Endodermal cell (in vitro differentiated cells): Measurements from ENCODE around the gene VWC2. TPM values are rescaled to one million over a fixed set of nuclear protein-coding genes. Genes with fewer than 3 reads are reported as not detected.

ENCODE experiments used
- DNase-seq: peaks from one replicate; pipeline ENCODE4 v3.0.0-alpha.2; 2017
- H3K27ac ChIP-seq: 2 replicates; pipeline ENCODE4 v1.5.1; 2013; ENCODE audit warnings: mild to moderate bottlenecking, low read depth, low read length, moderate library complexity
- H3K27me3 ChIP-seq: 2 replicates; pipeline ENCODE4 v1.6.1; 2013; ENCODE audit warnings: mild to moderate bottlenecking, low read length, moderate library complexity; ENCODE audit not compliant: insufficient read depth, control insufficient read depth, poor library complexity, severe bottlenecking
- H3K36me3 ChIP-seq: 2 replicates; pipeline ENCODE4 v1.7.0; 2013; ENCODE audit warnings: mild to moderate bottlenecking, low read length, moderate library complexity; ENCODE audit not compliant: control insufficient read depth, insufficient read depth
- H3K4me1 ChIP-seq: one replicate; pipeline ENCODE4 v1.7.0; 2013; ENCODE audit warnings: low read length; ENCODE audit not compliant: control insufficient read depth, insufficient read depth
- H3K4me3 ChIP-seq: 2 replicates; pipeline ENCODE4 v1.5.1; 2013; ENCODE audit warnings: mild to moderate bottlenecking, low read length, moderate library complexity
- H3K9ac ChIP-seq: 2 replicates; pipeline ENCODE4 v1.6.1; 2013; ENCODE audit warnings: mild to moderate bottlenecking, low read length, moderate library complexity; ENCODE audit not compliant: poor library complexity, severe bottlenecking; ENCODE audit errors: extremely low read depth
- H3K9me3 ChIP-seq: 2 replicates; pipeline ENCODE4 v1.6.1; 2013; ENCODE audit warnings: mild to moderate bottlenecking, low read length, moderate library complexity; ENCODE audit not compliant: control insufficient read depth
- H3K27ac Mint-ChIP-seq: 2 replicates; pipeline ENCODE4 v1.8.0; 2020; ENCODE audit warnings: mixed read lengths
- H3K27me3 Mint-ChIP-seq: 2 replicates; pipeline ENCODE4 v1.8.0; 2021; ENCODE audit warnings: mild to moderate bottlenecking, mixed read lengths; ENCODE audit not compliant: insufficient read depth
- H3K36me3 Mint-ChIP-seq: 2 replicates; pipeline ENCODE4 v1.8.0; 2020; ENCODE audit warnings: low read depth, mixed read lengths
- H3K4me1 Mint-ChIP-seq: 2 replicates; pipeline ENCODE4 v1.8.0; 2020; ENCODE audit warnings: mixed read lengths
- H3K4me3 Mint-ChIP-seq: 2 replicates; pipeline ENCODE4 v1.8.0; 2020; ENCODE audit warnings: mild to moderate bottlenecking, moderate library complexity, mixed read lengths
- H3K9me3 Mint-ChIP-seq: 2 replicates; pipeline ENCODE4 v1.8.0; 2020; ENCODE audit warnings: mild to moderate bottlenecking, mixed read lengths
- CTCF ChIP-seq: fragments of 200-600 bp; sonication (generic); conservative IDR thresholded peaks from 2 replicates; pipeline ENCODE4 v1.5.0; 2021; ENCODE audit warnings: antibody characterized with exemption, mild to moderate bottlenecking
- WGBS, 2 experiments: methylation state at CpG; one replicate each; pipeline versions ENCODE4 v1.1.5 to v1.1.7; 2013; ENCODE audit warnings: missing lambda C conversion rate in 2 of 2, mixed read lengths in 1 of 2; ENCODE audit not compliant: insufficient coverage in 1 of 2, insufficient read length in 1 of 2; 5-methylcytosine and 5-hydroxymethylcytosine counted together
- total RNA-seq, 2 donors: library from RNA; stranded (reverse); fragmentation: NEBNext Ultra II Directional in 1 of 2; extraction: Animal tissue kit (Norgen Biotek cat#: 25700) in 1 of 2; gene quantifications; 2 replicates in 1 of 2; 3 replicates in 1 of 2; pipeline ENCODE4 v1.2.1, GENCODE V29; 2021

Gene VWC2
- total RNA-seq, 2 donors from 2014 or later: not detected

DNA sequence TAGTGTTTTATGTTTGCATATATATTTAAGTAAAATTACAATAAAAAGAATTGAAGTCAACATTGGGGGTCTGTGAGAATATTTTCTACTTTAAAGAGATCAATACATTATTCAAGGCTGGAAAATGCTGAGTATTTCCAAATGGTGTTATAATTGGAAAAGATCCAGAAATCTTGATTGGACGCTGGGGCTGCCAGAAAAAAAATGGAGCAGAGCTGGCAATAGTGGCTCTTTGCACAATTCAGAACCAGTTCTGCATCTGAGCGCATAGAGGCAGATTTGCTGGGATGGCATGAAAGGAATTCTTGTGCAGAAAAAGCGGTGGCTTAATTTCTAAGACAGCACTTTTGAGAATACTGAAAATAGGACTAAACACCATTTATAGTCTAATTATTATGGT, 10.8 kb upstream of the VWC2 start:
- DNase-seq: no peak
- no peaks in the 10 kb centered on the region for H3K27me3 ChIP-seq
- H3K27ac ChIP-seq: no peak overlapping the region
- Mint-ChIP-seq H3K4me3 (no peak overlapping the region), H3K36me3 (no peaks in the 10 kb centered on the region), H3K9me3 (no peaks in the 10 kb centered on the region), H3K4me1 (no peaks in the 10 kb centered on the region), H3K27ac (no peak overlapping the region), H3K27me3 (peaks cover 16% of the 10 kb centered on the region)
- H3K9ac ChIP-seq: no peak overlapping the region
- TF ChIP-seq CTCF: no peak
- 87 to 100% methylated on average over 2 of the region's 3 CpGs for WGBS, 2 experiments
- no peaks in the 10 kb centered on the region for H3K9me3 ChIP-seq
- H3K36me3 ChIP-seq: no peaks in the 10 kb centered on the region
- H3K4me1 ChIP-seq: no peaks in the 10 kb centered on the region
- H3K4me3 ChIP-seq: no peak overlapping the region

- H3K9me3 Mint-ChIP-seq: no peaks in the 10 kb centered on the region
- Histone ChIP-seq H3K27me3 (peaks cover 2% of the 10 kb centered on the region), H3K27ac (no peak overlapping the region), H3K9ac (no peak overlapping the region), H3K4me1 (no peaks in the 10 kb centered on the region), H3K9me3 (no peaks in the 10 kb centered on the region), H3K36me3 (no peaks in the 10 kb centered on the region), H3K4me3 (no peak overlapping the region)
- no peaks in the 10 kb centered on the region for H3K4me1 Mint-ChIP-seq
- H3K27me3 Mint-ChIP-seq: peaks cover 27% of the 10 kb centered on the region
- DNase-seq: no peak
- H3K36me3 Mint-ChIP-seq: no peaks in the 10 kb centered on the region
- 78 to 94% methylated on average over 3 of the region's 3 CpGs for WGBS, 2 experiments
- no peak overlapping the region for H3K27ac Mint-ChIP-seq
- no peak for TF ChIP-seq CTCF
- H3K4me3 Mint-ChIP-seq: no peak overlapping the region
These were observed 9.6 kb upstream of the VWC2 start for GRCh38 chr7:49763791-49764190.

DNA sequence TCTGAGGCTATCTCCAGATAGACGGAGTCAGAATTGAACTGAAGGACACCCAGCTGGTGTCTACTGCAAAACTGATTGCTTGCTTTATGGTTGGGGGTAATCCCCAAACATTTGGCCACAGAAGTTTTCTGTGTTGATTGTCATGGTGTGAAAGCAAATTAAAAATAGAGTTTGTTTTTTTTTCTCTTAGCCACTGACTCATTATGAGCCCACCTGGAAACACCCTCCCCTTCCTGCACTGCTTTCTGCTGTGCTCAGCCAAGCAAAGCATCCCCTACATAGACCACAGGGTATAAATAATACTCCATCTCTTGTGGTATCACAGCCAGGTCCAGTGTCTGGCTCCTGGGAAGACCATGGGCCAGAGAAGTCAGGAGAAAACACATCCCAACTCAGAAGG, 6.5 kb upstream of the VWC2 start:
- DNase-seq: no peak
- 98% methylated on average over 1 of the region's 1 CpG; no CpG with 5 or more reads in 1 of the 2 experiments for WGBS, 2 experiments
- Histone ChIP-seq H3K9me3 (no peaks in the 10 kb centered on the region), H3K4me1 (no peaks in the 10 kb centered on the region), H3K27me3 (peaks cover 32% of the 10 kb centered on the region), H3K36me3 (no peaks in the 10 kb centered on the region), H3K9ac (no peak overlapping the region), H3K4me3 (no peak overlapping the region), H3K27ac (no peak overlapping the region)
- H3K4me3 Mint-ChIP-seq: no peak overlapping the region
- TF ChIP-seq CTCF: no peak
- no peak overlapping the region for H3K27ac Mint-ChIP-seq
- H3K9me3 Mint-ChIP-seq: no peaks in the 10 kb centered on the region
- peaks cover 57% of the 10 kb centered on the region for H3K27me3 Mint-ChIP-seq
- no peaks in the 10 kb centered on the region for H3K36me3 Mint-ChIP-seq
- H3K4me1 Mint-ChIP-seq: no peaks in the 10 kb centered on the region
